Parathyroid adenoma (tissue), 2 donors: ENCODE results near the gene DAGLA.

Source experiments
- H2AFZ ChIP-seq: fragments of 300-600 bp; sonication (generic); one replicate; pipeline ENCODE4 v1.7.0; 2017; ENCODE audit warnings: antibody characterized with exemption, mild to moderate bottlenecking
- H3K27ac ChIP-seq: fragments of 300-600 bp; sonication (generic); one replicate; pipeline ENCODE4 v1.7.0; 2017
- H3K27me3 ChIP-seq: fragments of 300-600 bp; sonication (generic); one replicate; pipeline ENCODE4 v1.7.0; 2017; ENCODE audit warnings: low read length; ENCODE audit not compliant: control insufficient read depth, insufficient read depth
- H3K36me3 ChIP-seq: fragments of 300-600 bp; sonication (generic); one replicate; pipeline ENCODE4 v1.7.0; 2017; ENCODE audit warnings: low read length; ENCODE audit not compliant: control insufficient read depth, insufficient read depth
- H3K4me1 ChIP-seq: fragments of 300-600 bp; sonication (generic); one replicate; pipeline ENCODE4 v1.7.0; 2017; ENCODE audit warnings: control low read depth
- H3K4me2 ChIP-seq: fragments of 300-600 bp; sonication (generic); one replicate; pipeline ENCODE4 v1.7.0; 2017; ENCODE audit warnings: low read length
- H3K4me3 ChIP-seq: fragments of 300-600 bp; sonication (generic); one replicate; pipeline ENCODE4 v1.7.0; 2017; ENCODE audit warnings: low read depth, low read length
- H3K79me2 ChIP-seq: fragments of 300-600 bp; sonication (generic); one replicate; pipeline ENCODE4 v1.7.0; 2017; ENCODE audit warnings: control low read depth
- H3K9ac ChIP-seq: fragments of 300-600 bp; sonication (generic); one replicate; pipeline ENCODE4 v1.7.0; 2017; ENCODE audit warnings: mild to moderate bottlenecking
- H3K9me3 ChIP-seq: fragments of 300-600 bp; sonication (generic); one replicate; pipeline ENCODE4 v1.7.0; 2017; ENCODE audit warnings: low read length; ENCODE audit not compliant: control insufficient read depth
- CTCF ChIP-seq: fragments of 300-600 bp; sonication (generic); IDR thresholded peaks from one replicate; pipeline ENCODE4 v1.7.0; 2017; ENCODE audit warnings: antibody characterized with exemption, mild to moderate bottlenecking
- donor health status: primary hyperparathyroidism.

Gene DAGLA

GRCh38 chr11:61773356-61773755, 93.2 kb downstream of the DAGLA start:
- Histone ChIP-seq H3K36me3 (no peaks in the 10 kb centered on the region), H3K4me2 (no peak overlapping the region), H2AFZ (no peak overlapping the region), H3K79me2 (no peaks in the 10 kb centered on the region), H3K27me3 (no peaks in the 10 kb centered on the region), H3K4me1 (no peaks in the 10 kb centered on the region), H3K9me3 (no peaks in the 10 kb centered on the region), H3K4me3 (no peak overlapping the region), H3K9ac (no peak overlapping the region), H3K27ac (no peak overlapping the region)
- TF ChIP-seq CTCF: no peak

- no peaks in the 10 kb centered on the region for H3K9me3 ChIP-seq
- H3K27ac ChIP-seq: no peak overlapping the region
- no peaks in the 10 kb centered on the region for H3K4me1 ChIP-seq
- H3K4me3 ChIP-seq: no peak overlapping the region
- H3K79me2 ChIP-seq: no peaks in the 10 kb centered on the region
- TF ChIP-seq CTCF: no peak
- H3K27me3 ChIP-seq: no peaks in the 10 kb centered on the region
- H2AFZ ChIP-seq: no peak overlapping the region
- H3K36me3 ChIP-seq: no peaks in the 10 kb centered on the region
- H3K4me2 ChIP-seq: no peak overlapping the region
- H3K9ac ChIP-seq: no peak overlapping the region
Measured at GRCh38 chr11:61773809-61774208, 93.6 kb downstream of the DAGLA start.

- no peaks in the 10 kb centered on the region for H3K79me2 ChIP-seq
- no peaks in the 10 kb centered on the region for H3K36me3 ChIP-seq
- H3K4me1 ChIP-seq: no peaks in the 10 kb centered on the region
- no peak overlapping the region for H3K4me3 ChIP-seq
- H3K4me2 ChIP-seq: no peak overlapping the region
- H2AFZ ChIP-seq: no peak overlapping the region
- no peaks in the 10 kb centered on the region for H3K9me3 ChIP-seq
- no peaks in the 10 kb centered on the region for H3K27me3 ChIP-seq
- TF ChIP-seq CTCF: no peak
- no peak overlapping the region for H3K27ac ChIP-seq
- H3K9ac ChIP-seq: no peak overlapping the region
Measured at GRCh38 chr11:61774411-61774810, 94.2 kb downstream of the DAGLA start.

- no peak for TF ChIP-seq CTCF
- Histone ChIP-seq H3K4me1 (no peaks in the 10 kb centered on the region), H3K27ac (no peak overlapping the region), H3K9me3 (no peaks in the 10 kb centered on the region), H2AFZ (no peak overlapping the region), H3K4me2 (no peak overlapping the region), H3K27me3 (no peaks in the 10 kb centered on the region), H3K4me3 (no peak overlapping the region), H3K36me3 (no peaks in the 10 kb centered on the region), H3K9ac (no peak overlapping the region), H3K79me2 (no peaks in the 10 kb centered on the region)
Measured at GRCh38 chr11:61775106-61775505, 94.9 kb downstream of the DAGLA start.
